Epithelial cell of proximal tubule (primary cell): ENCODE measurements around the gene FAM184A. TPM values are rescaled to one million over a fixed set of nuclear protein-coding genes. Genes with fewer than 3 reads are reported as not detected.

ENCODE experiments used
- DNase-seq: peaks from one replicate; pipeline ENCODE4 v3.0.0-alpha.2; 2011; ENCODE audit warnings: low read depth
- H3K4me3 ChIP-seq: 2 replicates; pipeline ENCODE4 v1.5.1; 2011; ENCODE audit warnings: low read depth, mild to moderate bottlenecking, low read length
- total RNA-seq: library from RNA; depleted of rRNA; stranded (reverse); fragments of >200 nt; gene quantifications from 2 replicates; pipeline ENCODE4 v1.2.3, GENCODE V29; 2015
- TF ChIP-seq, protein P1 (sequence below): conservative IDR thresholded peaks from 2 replicates; pipeline ENCODE4 v1.5.1; 2012; ENCODE audit warnings: low read depth, mild to moderate bottlenecking, low read length

The FAM184A gene
- total RNA-seq, 1 donor from 2014 or later, result 1.9 TPM

DNA sequence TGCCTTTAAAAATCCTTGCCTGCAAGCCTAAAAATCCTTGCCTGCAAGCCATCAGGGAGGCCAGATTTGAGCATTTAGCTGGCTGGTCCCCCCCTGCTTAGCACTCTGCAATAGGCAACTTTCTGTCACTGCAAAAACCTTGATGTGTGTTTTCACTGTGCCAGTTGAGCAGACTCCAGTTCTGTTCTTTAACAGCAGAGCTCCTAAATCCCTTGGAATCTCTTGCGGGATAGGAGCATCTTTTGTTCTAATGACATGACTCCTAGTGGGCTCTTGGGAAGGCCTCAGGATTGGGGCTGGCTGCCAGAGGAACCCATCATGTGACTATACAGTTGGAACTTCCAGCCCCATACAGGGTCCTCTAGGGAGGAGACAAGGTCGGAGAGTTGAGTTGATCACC is 50.4 kb downstream of the FAM184A start:
- no peak overlapping the region for H3K4me3 ChIP-seq
- TF ChIP-seq, protein P1, sequence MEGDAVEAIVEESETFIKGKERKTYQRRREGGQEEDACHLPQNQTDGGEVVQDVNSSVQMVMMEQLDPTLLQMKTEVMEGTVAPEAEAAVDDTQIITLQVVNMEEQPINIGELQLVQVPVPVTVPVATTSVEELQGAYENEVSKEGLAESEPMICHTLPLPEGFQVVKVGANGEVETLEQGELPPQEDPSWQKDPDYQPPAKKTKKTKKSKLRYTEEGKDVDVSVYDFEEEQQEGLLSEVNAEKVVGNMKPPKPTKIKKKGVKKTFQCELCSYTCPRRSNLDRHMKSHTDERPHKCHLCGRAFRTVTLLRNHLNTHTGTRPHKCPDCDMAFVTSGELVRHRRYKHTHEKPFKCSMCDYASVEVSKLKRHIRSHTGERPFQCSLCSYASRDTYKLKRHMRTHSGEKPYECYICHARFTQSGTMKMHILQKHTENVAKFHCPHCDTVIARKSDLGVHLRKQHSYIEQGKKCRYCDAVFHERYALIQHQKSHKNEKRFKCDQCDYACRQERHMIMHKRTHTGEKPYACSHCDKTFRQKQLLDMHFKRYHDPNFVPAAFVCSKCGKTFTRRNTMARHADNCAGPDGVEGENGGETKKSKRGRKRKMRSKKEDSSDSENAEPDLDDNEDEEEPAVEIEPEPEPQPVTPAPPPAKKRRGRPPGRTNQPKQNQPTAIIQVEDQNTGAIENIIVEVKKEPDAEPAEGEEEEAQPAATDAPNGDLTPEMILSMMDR, result no peak
- DNase-seq, result no peak

DNA sequence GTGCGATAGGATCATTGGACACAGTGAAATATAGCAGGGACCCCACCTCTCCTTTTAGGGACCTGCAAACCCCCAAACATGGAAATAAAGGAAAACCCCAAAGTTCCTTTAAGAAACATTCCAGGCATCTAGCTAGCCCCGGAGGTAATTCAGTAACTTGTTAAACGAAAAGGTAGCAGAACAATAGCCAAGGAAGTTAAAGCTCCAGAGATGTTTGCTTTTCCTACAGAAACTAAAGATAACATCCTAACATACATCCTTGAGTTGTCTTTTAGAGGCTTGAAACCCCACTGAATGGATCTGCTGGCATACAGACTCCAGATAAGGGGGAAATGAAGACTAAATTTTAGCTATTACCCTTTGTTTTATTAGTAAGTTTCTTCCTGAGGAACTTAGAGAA is 51.0 kb downstream of the FAM184A start:
- H3K4me3 ChIP-seq, result no peak overlapping the region
- DNase-seq, result no peak
- TF ChIP-seq, protein P1, result no peak

DNA sequence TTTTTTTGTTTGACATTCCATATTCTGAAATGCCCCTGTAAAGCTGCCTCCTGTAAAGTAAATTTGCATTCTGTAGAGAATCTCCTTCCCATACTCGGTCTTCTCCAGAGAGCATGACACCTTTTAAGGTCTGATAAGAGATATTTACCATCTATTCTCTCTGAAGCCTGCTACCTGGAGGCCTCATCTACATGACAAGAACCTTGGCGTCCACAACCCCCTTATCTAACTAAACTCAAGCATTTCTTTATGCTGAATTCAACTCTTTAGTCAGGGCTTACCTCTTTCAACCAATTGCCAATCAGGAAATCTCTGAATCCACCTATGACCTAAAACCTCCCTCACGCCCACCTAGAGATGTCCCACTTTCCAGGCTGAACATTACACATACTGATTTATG is 51.6 kb downstream of the FAM184A start:
- TF ChIP-seq, protein P1, result no peak
- no peak for DNase-seq
- H3K4me3 ChIP-seq, result no peak overlapping the region

DNA sequence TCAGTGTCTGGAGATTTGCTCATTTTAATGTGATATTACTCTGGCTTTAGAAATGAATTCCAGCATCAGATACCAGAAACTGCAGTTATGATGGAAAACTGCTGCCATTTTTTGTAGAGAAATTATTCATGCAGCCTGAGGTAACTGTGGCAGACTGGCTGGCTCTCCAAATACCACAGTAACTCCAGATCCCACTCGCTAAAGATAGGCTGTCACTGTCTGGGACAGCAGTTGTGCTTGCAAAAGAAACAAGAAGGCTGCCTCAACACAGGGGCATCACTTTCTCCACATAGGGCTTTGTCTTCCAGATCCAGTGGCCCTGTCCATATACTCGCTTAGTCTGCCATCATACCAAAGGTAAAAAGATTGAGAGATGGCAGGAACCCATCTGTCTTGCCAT is 52.7 kb downstream of the FAM184A start:
- no peak overlapping the region for H3K4me3 ChIP-seq
- TF ChIP-seq, protein P1, result no peak
- no peak for DNase-seq

DNA sequence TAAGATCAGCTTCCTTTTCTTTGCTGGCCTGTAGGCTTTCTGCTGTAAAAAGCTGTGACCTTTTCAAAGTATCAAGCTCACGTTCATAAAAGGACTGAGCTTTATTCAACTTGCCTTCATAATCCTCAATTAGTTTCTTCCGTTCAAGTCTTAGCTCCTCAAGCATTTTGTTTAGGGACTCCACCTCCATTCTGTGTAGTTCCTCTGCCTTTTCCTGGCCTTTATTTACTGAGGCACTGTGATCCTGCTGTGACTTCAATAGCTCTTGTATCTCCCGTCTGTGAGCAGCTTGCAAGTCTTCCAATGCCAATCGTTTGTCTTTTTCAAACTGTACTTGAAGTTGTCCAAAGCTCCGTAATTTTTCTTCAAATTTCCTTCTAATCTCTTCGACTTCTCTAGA is 54.4 kb downstream of the FAM184A start:
- TF ChIP-seq, protein P1, result no peak

DNA sequence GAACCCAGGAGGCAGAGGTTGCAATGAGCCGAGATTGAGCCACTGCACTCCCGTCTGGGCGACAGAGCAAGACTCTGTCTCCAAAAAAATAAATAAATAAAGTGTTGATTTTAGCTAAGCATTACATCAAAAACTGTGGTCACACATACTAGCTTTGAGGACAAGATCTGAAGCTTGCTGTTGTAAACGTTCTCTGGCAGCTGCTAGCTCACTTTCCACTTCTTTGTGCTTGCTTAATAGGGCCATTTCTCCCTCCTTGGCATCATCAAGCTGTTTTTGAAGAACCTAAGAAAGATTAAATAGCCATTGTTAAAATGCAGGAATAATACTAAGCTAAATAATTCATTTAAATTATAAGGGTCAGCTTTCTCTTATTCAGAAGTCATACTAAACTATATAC is 55.7 kb downstream of the FAM184A start:
- no peak overlapping the region for H3K4me3 ChIP-seq
- DNase-seq, result no peak
- TF ChIP-seq, protein P1, result no peak

More for the DNA sequence above, 54.4 kb downstream of the FAM184A start:
- no peak overlapping the region for H3K4me3 ChIP-seq
- DNase-seq, result no peak
